IMR-90 (cell line): ENCODE results near the gene POLR1G. TPM values are rescaled to one million over a fixed set of nuclear protein-coding genes. Genes with fewer than 3 reads are reported as not detected.

Experiments used
- polyA plus RNA-seq, 3 experiments: library from polyadenylated mRNA; depleted of rRNA; stranded (reverse); fragments of >200 nt; gene quantifications; 2 replicates each; pipeline ENCODE4 v1.2.3, GENCODE V29; 2012; ENCODE audit warnings: low replicate concordance in 1 of 3
- total RNA-seq: library from RNA; depleted of rRNA; stranded (reverse); fragments of >200 nt; gene quantifications from 2 replicates; pipeline ENCODE4 v1.2.3, GENCODE V29; 2012
- TF ChIP-seq, protein P1 (sequence below): conservative IDR thresholded peaks from 2 replicates; pipeline ENCODE4 v1.5.1; 2012; ENCODE audit warnings: mild to moderate bottlenecking, low read depth, low read length, improper control_type of control experiment

POLR1G gene
- total and polyA plus RNA-seq, 2 of the 4 experiments (the other 2 are of a cell fraction) = 8.0 to 12.5 TPM

DNA sequence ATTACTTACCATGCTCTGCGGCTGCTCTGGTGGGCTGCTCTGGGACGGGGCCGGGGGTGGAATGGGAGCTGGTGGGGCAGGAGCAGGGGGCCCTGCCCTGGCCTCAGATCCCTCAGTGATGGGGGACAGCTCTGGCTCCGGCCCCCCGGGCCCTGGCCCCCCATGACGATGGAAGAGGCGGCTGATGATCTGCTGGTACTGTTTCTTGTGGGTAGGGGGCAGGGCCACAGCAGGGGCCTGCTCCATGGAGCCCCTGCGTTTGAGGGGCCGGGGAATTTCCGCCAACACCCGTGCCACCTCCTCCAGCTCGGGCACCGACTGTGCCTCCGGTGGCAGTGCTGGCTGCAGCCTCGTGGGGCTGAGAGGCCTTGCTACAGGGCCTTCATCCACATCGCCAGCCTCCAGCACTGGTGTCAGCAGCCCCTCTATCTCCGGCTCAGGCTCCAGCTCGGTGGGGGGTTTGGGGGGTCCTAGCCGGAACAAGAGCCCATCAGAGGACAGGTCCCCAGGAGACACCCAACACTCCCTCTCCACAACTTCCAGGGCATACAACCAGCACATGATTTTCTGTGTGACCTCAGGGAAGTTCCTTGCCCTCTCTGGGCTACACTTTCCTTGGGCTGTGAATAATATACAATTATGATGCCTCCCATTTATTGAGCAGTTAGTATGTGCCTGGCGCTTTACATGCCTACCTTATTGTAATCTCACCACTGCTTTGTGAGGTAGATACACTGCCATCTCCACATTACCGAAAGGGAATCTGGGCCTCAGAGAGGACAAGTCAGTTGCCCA, 14.4 kb upstream of the POLR1G start (continued):
- TF ChIP-seq, protein P1, sequence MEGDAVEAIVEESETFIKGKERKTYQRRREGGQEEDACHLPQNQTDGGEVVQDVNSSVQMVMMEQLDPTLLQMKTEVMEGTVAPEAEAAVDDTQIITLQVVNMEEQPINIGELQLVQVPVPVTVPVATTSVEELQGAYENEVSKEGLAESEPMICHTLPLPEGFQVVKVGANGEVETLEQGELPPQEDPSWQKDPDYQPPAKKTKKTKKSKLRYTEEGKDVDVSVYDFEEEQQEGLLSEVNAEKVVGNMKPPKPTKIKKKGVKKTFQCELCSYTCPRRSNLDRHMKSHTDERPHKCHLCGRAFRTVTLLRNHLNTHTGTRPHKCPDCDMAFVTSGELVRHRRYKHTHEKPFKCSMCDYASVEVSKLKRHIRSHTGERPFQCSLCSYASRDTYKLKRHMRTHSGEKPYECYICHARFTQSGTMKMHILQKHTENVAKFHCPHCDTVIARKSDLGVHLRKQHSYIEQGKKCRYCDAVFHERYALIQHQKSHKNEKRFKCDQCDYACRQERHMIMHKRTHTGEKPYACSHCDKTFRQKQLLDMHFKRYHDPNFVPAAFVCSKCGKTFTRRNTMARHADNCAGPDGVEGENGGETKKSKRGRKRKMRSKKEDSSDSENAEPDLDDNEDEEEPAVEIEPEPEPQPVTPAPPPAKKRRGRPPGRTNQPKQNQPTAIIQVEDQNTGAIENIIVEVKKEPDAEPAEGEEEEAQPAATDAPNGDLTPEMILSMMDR = no peak
